Ectodermal cell (in vitro differentiated cells): ENCODE data around the gene RHBDL1.
A peak's percentile ranks its signal among the peaks of the same experiment; 100 is the strongest.

Experiments used
- H3K27ac ChIP-seq: 2 replicates; pipeline ENCODE4 v1.7.0; 2013; ENCODE audit warnings: mild to moderate bottlenecking, low read depth, low read length; ENCODE audit not compliant: insufficient read depth, poor library complexity, severe bottlenecking
- H3K27me3 ChIP-seq: 2 replicates; pipeline ENCODE4 v1.7.0; 2013; ENCODE audit warnings: mild to moderate bottlenecking, low read length; ENCODE audit not compliant: insufficient read depth, control insufficient read depth, poor library complexity, severe bottlenecking
- H3K36me3 ChIP-seq: one replicate; pipeline ENCODE4 v1.7.0; 2013; ENCODE audit warnings: low read length; ENCODE audit not compliant: control insufficient read depth, insufficient read depth
- H3K4me1 ChIP-seq: one replicate; pipeline ENCODE4 v1.7.0; 2013; ENCODE audit warnings: low read length; ENCODE audit not compliant: control insufficient read depth, insufficient read depth
- H3K4me3 ChIP-seq: 2 replicates; pipeline ENCODE4 v1.7.0; 2013; ENCODE audit warnings: low read depth, low read length, control low read depth; ENCODE audit not compliant: insufficient read depth
- H3K9me3 ChIP-seq: 2 replicates; pipeline ENCODE4 v1.7.0; 2013; ENCODE audit warnings: mild to moderate bottlenecking, low read length, moderate library complexity; ENCODE audit not compliant: control insufficient read depth
- WGBS, 2 experiments: methylation state at CpG; one replicate each; pipeline ENCODE4 v1.1.7; 2013; ENCODE audit warnings: missing lambda C conversion rate in 2 of 2; 5-methylcytosine and 5-hydroxymethylcytosine counted together

Gene RHBDL1

DNA sequence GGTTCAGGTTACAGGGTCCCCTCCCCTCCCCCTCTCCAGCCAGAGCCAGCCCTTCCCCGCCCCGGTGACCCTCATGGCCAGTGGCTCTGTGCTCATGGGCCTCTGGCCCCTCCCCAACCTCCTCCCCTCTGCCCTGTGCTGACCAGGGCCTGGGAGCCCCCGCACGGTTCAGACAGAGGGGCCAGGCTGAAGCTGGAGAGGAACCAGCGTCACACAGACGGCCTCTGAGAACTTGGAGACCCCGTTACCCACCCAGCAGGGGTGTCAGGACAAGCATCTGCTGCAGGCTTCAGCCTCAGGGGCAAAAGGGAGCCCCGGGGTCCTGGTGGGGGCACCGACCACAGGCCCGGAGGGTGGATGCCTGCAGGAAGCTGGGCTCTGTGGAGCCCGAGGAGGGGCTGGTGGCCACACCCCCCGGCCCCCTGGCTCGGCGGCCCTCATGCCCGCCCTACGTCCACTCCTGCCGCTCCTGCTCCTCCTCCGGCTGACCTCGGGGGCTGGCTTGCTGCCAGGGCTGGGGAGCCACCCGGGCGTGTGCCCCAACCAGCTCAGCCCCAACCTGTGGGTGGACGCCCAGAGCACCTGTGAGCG, 44.6 kb upstream of the RHBDL1 start, which contains the start of gene WFIKKN1:
WFIKKN1 (plus strand) TSS at position 171 of the 591 bp plus-strand sequence; CDS start at position 440, 269 bp downstream.
- H3K27me3 ChIP-seq = no peaks in the 10 kb centered on the region
- 6 to 7% methylated on average over 23 of the region's 23 CpGs for WGBS, 2 experiments
- H3K4me3 ChIP-seq = peak within 1 kb of the TSS; percentile 58
- H3K27ac ChIP-seq = peak within 1 kb of the TSS; percentile 97
- H3K4me1 ChIP-seq = peaks cover 44% of the 10 kb centered on the region
- H3K9me3 ChIP-seq = no peaks in the 10 kb centered on the region
- peaks cover 8% of the 10 kb centered on the region for H3K36me3 ChIP-seq

DNA sequence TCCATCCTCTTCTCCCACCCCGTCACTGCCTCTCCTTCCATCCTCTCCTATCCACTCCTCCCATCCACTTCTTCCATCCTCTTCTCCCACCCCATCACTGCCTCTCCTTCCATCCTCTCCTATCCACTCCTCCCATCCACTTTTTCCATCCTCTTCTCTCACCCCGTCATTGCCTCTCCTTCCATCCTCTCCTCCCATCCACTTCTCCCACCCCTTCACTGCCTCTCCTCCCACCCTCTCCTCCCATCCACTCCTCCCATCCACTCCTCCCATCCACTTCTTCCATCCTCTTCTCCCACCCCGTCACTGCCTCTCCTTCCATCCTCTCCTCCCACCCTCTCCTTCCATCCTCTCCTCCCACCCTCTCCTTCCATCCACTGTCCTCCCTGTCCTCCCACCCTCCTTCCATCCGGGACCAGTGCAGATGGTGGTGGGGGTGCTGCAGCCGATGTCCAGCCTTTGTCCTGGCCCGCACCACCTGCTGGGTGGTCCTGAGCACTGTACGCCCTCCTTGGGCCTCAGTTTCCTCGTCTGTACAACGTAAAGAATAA, 43.6 kb upstream of the RHBDL1 start:
- peaks cover 44% of the 10 kb centered on the region for H3K4me1 ChIP-seq
- H3K36me3 ChIP-seq = peaks cover 5% of the 10 kb centered on the region
- H3K9me3 ChIP-seq = no peaks in the 10 kb centered on the region
- no peaks in the 10 kb centered on the region for H3K27me3 ChIP-seq
- 73 to 78% methylated on average over 9 of the region's 9 CpGs for WGBS, 2 experiments
- no peak overlapping the region for H3K27ac ChIP-seq
- peak overlapping the region; percentile 13 for H3K4me3 ChIP-seq

DNA sequence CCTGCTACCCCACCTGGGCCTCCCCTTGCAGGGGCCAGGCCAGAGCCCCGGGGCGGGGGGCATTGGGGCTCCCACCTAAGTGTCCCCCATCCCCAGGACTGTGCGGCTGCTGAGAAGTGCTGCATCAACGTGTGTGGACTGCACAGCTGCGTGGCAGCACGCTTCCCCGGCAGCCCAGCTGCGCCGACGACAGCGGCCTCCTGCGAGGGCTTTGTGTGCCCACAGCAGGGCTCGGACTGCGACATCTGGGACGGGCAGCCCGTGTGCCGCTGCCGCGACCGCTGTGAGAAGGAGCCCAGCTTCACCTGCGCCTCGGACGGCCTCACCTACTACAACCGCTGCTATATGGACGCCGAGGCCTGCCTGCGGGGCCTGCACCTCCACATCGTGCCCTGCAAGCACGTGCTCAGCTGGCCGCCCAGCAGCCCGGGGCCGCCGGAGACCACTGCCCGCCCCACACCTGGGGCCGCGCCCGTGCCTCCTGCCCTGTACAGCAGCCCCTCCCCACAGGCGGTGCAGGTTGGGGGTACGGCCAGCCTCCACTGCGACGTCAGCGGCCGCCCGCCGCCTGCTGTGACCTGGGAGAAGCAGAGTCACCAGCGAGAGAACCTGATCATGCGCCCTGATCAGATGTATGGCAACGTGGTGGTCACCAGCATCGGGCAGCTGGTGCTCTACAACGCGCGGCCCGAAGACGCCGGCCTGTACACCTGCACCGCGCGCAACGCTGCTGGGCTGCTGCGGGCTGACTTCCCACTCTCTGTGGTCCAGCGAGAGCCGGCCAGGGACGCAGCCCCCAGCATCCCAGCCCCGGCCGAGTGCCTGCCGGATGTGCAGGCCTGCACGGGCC, 42.8 kb upstream of the RHBDL1 start:
- H3K4me1 ChIP-seq = peaks cover 49% of the 10 kb centered on the region
- peak overlapping the region; percentile 13 for H3K4me3 ChIP-seq
- no peaks in the 10 kb centered on the region for H3K9me3 ChIP-seq
- H3K36me3 ChIP-seq = no peaks in the 10 kb centered on the region
- H3K27ac ChIP-seq = no peak overlapping the region
- WGBS, 2 experiments = 94% methylated on average over 67 of the region's 67 CpGs
- H3K27me3 ChIP-seq = no peaks in the 10 kb centered on the region

DNA sequence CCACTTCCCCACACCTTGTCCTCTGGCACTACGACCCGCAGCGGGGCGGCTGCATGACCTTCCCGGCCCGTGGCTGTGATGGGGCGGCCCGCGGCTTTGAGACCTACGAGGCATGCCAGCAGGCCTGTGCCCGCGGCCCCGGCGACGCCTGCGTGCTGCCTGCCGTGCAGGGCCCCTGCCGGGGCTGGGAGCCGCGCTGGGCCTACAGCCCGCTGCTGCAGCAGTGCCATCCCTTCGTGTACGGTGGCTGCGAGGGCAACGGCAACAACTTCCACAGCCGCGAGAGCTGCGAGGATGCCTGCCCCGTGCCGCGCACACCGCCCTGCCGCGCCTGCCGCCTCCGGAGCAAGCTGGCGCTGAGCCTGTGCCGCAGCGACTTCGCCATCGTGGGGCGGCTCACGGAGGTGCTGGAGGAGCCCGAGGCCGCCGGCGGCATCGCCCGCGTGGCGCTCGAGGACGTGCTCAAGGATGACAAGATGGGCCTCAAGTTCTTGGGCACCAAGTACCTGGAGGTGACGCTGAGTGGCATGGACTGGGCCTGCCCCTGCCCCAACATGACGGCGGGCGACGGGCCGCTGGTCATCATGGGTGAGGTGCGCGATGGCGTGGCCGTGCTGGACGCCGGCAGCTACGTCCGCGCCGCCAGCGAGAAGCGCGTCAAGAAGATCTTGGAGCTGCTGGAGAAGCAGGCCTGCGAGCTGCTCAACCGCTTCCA, 42.0 kb upstream of the RHBDL1 start:
- Histone ChIP-seq H3K27me3 (no peaks in the 10 kb centered on the region), H3K9me3 (no peaks in the 10 kb centered on the region), H3K36me3 (no peaks in the 10 kb centered on the region), H3K4me1 (peaks cover 46% of the 10 kb centered on the region), H3K27ac (no peak overlapping the region), H3K4me3 (no peak overlapping the region)
- WGBS, 2 experiments = 96% methylated on average over 74 of the region's 74 CpGs

DNA sequence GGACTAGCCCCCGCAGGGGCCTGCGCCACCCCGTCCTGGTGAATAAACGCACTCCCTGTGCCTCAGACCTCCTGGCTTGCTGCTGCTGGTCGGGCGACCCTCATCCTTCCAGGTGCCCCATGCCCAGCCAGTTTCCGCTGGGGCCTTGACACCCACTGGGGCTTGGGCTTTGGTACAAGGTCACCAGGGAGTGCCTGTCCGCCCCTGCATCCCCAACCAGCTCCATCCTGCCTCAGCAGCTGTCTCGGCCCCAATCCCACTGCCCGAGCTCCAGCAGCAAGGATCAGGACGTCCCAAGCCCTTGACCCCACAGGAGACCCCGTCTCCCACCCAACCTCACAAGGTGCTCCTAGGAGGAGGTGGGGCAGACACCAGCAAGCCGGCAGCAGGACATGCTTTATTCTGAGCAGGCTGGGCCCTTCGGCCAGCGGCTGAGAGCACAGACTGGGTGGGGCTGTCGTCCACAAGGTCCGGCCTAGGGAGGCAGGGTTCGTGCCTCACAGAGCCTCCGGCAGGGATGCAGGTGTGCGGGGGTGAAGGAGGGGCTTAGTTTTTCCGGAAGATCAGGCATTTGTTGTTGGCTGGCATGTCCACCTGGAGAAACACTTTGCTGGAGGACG, 41.3 kb upstream of the RHBDL1 start:
- Histone ChIP-seq H3K27ac (no peak overlapping the region), H3K27me3 (no peaks in the 10 kb centered on the region), H3K36me3 (no peaks in the 10 kb centered on the region), H3K4me3 (no peak overlapping the region), H3K4me1 (peaks cover 43% of the 10 kb centered on the region), H3K9me3 (no peaks in the 10 kb centered on the region)
- 94 to 95% methylated on average over 22 of the region's 22 CpGs for WGBS, 2 experiments

DNA sequence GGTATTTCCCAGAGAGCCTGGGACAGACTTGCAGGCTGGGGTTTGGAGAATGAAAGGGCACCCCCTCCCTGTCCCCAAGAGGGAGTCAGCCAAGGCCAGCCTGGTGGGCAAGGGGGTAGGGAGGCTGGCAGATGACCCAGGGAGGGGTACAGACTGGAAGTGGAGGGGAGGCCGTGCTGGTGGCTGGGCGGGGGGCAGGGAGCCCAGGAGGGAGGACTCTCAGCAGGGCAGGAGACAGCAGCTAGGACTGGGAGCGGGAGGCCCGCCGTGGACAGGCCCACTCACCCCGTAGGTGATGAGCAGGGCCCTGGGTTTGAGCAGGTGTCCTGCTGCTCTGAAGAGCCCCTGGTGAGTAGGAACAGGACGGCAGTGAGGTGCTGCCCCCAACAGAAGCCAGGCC, 40.5 kb upstream of the RHBDL1 start:
- H3K27me3 ChIP-seq = no peaks in the 10 kb centered on the region
- no peak overlapping the region for H3K27ac ChIP-seq
- WGBS, 2 experiments = 88 to 90% methylated on average over 7 of the region's 7 CpGs
- no peaks in the 10 kb centered on the region for H3K36me3 ChIP-seq
- H3K4me1 ChIP-seq = peaks cover 35% of the 10 kb centered on the region
- H3K4me3 ChIP-seq = peak overlapping the region; percentile 77
- H3K9me3 ChIP-seq = no peaks in the 10 kb centered on the region

DNA sequence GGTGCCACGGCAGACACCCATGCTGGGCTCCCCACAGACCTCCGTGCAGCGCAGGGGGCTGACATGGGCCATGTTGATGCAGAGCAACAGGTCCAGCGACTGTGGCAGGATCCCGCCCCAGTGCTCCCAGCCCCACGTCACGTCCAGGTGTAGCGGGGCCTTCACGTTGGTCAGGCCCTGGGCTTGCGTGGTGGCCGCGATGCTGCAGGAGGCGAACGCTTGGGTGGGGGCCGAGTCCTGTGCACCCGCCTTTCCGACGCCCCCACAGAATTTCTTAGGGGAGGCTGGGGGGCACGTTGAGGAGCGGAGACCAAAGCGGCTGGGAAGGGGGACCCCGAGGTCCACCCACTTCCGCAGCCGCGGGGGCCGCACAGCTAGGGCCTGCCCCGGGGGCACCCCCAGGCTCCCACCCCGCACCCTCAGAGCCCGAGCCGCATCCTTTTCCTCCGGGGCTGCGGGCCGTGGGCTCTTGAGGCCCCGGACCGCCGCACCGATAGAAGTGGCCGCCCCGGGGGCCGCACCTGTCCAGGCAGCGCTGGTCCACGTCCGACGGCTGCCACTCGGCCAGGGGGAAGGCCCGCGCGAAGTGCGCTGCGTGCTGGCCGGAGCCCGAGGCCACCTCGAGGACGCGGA, 39.8 kb upstream of the RHBDL1 start:
- Histone ChIP-seq H3K4me1 (peaks cover 30% of the 10 kb centered on the region), H3K27me3 (no peaks in the 10 kb centered on the region), H3K9me3 (no peaks in the 10 kb centered on the region), H3K4me3 (peak overlapping the region; percentile 77), H3K27ac (no peak overlapping the region), H3K36me3 (no peaks in the 10 kb centered on the region)
- 10 to 11% methylated on average over 55 of the region's 55 CpGs for WGBS, 2 experiments

DNA sequence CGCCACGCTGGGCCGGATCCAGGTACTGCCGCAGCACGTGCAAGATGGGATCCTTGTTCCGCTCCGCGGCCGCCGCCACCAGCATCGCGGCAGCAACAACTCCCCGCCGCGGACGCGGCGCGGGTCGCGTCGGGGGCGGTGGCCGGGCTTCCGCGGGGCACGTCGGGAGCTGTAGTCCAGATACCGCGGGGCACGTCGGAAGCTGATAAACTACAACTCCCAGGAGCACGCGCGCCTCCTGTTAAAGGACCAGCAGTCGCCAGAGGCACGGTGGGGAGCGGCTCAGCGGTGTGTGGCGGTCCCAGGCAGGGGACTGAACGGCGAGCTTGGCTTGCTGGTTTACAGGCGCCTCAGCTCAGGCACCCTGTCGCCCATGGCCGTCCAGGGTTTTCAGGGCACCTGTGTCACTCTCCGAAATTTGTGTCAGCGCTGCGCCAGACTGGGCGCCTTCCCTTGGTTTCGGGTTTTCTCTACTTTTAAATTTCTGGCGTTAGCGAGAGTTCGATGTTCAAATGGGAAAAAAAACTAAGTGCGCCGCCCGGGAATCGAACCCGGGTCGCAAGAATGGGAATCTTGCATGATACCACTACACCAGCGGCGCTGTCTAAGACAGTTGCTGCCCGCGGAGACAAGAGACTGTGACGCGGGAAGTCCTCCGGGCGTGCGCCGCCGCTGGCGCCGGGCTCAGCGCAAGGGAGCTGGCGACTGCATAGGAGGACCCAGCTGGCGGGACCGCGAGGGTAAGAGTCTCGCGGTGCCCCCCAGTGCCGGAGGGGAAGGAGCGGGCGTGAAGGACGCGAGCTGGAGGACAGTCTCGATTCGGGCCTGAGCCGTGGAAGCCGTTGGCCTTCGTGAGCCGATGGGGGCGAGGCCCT, 39.0 kb upstream of the RHBDL1 start, which contains the start of gene METTL26:
METTL26 (minus strand) TSS at position 100 of the 875 bp plus-strand sequence; CDS start at position 85, 15 bp downstream.
- 0 to 1% methylated on average over 91 of the region's 91 CpGs for WGBS, 2 experiments

More for the DNA sequence above, 39.0 kb upstream of the RHBDL1 start, which contains the start of gene METTL26:
- Histone ChIP-seq H3K27ac (peak within 1 kb of the TSS; percentile 55), H3K27me3 (peaks cover 6% of the 10 kb centered on the region), H3K9me3 (no peaks in the 10 kb centered on the region), H3K4me3 (peak within 1 kb of the TSS; percentile 77), H3K36me3 (no peaks in the 10 kb centered on the region), H3K4me1 (peaks cover 35% of the 10 kb centered on the region)
